ENCODE results near the gene KRT73. TPM values are rescaled to one million over a fixed set of nuclear protein-coding genes. Genes with fewer than 3 reads are reported as not detected.
A peak's percentile ranks its signal among the peaks of the same experiment; 100 is the strongest.

KRT73 gene
- total RNA-seq, 2 experiments from 2014 or later, result 8.2 to 8.6 TPM

DNA sequence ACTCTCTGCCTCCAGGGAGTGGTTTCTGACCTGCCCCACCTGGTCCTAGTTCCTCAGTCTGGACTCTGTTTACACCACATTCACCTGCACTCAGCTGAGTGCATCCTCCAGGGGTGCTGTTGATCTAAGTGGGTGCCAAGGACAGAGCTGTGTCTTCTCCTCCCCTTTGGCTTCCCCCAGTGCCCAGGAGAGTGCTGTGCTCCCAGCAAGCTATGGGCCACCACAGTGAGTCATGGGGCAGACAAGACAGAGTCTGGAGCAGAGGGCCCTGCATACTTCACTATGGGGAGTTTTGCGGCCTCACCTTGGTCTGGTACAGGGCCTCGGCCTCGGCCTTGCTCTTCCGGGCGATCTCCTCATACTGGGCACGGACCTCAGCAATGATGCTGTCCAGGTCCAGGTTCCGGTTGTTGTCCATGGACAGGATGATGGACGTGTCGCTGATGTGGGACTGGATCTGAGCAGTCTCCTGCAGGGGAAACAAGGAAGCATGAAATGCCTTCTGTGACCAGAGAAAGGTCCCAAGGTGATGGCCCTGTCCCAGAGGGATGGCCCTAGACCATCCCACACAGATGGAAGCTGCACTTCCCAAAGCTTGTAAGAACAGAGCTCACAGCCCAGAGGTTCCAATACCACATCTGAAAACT, 4.9 kb downstream of the KRT73 start:
- DNase-seq, result peak; percentile 4
- Mint-ChIP-seq H3K27me3 (no peaks in the 10 kb centered on the region), H3K36me3 (ENCODE audit: low read depth) (peaks cover 27% of the 10 kb centered on the region), H3K4me3 (no peak overlapping the region), H3K4me1 (peaks cover 83% of the 10 kb centered on the region), H3K27ac (peak overlapping the region; percentile 39), H3K9me3 (no peaks in the 10 kb centered on the region)
- CTCF ChIA-PET, result no interaction called here
- POLR2A ChIA-PET, result no interaction called here

DNA sequence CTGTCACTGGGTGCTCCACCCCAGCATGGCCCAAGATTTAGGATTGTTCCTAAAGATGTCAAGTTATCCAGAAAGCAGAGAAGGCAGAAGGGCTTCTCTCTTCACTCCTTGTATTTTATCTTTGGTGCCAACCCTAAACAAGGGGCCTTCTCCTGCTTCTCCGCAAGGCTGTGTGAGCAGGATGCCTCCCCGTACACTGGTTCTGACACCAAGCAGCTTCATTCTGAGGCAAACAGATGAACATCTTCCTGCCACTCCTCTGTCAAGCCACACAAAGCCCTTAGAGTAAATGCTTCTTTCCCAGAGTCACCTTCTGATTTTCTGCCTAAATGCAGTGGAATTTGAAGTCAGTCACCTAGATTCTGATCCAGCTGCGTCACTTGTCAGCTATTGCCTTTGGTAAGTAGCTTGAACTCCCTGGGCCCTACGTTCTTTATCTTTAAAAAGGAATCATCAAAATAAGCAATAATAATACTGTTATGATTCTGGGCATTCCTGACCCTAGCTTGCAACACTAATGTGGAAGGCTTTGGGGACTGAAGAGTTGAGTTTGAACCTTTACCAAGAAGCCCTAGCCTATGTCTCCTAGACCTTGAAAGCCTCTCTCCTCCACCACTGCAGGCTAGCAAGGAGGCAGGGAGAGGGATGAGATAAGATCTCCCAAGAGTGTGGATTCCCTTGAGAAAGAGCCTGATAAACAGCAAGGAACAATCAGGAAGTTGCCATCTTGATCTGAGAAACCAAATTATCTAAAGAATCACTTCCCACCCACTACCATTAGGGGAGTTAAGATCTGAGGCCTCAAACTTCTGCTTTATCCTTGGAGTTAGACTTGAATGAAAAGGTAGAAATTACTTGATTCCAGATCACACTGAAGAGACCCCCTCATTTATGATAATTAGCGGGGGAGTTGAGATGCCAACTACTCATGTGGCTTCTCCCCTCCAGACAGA, 5.7 kb downstream of the KRT73 start:
- peaks cover 31% of the 10 kb centered on the region for H3K36me3 Mint-ChIP-seq (ENCODE audit: low read depth)
- peaks cover 89% of the 10 kb centered on the region for H3K4me1 Mint-ChIP-seq
- no peak overlapping the region for H3K4me3 Mint-ChIP-seq
- H3K27ac Mint-ChIP-seq, result peak overlapping the region; percentile 80
- CTCF ChIA-PET, result no interaction called here
- peak; percentile 2 for DNase-seq
- H3K9me3 Mint-ChIP-seq, result no peaks in the 10 kb centered on the region
- H3K27me3 Mint-ChIP-seq, result no peaks in the 10 kb centered on the region
- POLR2A ChIA-PET, result no interaction called here

DNA sequence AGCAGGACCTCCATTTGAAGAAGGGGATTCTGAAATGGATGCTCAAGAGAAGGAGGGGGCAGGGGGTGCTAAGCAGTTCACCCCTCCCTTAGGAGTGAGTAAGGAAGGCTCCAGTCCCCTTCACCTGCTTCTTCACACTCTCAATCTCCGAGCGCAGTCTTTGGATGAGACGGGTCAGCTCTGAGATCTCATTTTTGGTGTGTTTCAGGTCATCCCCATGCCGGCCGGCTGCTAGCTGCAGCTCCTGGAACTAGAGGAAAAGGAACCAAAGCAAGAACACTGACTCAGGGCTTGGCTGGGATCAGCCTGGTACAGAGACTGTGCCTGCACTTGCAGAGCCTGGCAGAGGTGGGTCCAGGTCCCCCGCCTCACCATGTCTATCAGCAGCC, 7.3 kb downstream of the KRT73 start:
- ChIA-PET CTCF (interaction anchor here (0.8 to 1.7 kb wide), 4 partner anchors 22 to 389 kb away, joined by 3 to 4 read pairs (median 4); no protein-coding TSS in a partner anchor), POLR2A (no interaction called here)
- Mint-ChIP-seq H3K9me3 (no peaks in the 10 kb centered on the region), H3K27ac (peak overlapping the region; percentile 93), H3K4me1 (peaks cover 87% of the 10 kb centered on the region), H3K27me3 (no peaks in the 10 kb centered on the region), H3K36me3 (ENCODE audit: low read depth) (peaks cover 36% of the 10 kb centered on the region), H3K4me3 (peak overlapping the region; percentile 61)
- no peak for DNase-seq

DNA sequence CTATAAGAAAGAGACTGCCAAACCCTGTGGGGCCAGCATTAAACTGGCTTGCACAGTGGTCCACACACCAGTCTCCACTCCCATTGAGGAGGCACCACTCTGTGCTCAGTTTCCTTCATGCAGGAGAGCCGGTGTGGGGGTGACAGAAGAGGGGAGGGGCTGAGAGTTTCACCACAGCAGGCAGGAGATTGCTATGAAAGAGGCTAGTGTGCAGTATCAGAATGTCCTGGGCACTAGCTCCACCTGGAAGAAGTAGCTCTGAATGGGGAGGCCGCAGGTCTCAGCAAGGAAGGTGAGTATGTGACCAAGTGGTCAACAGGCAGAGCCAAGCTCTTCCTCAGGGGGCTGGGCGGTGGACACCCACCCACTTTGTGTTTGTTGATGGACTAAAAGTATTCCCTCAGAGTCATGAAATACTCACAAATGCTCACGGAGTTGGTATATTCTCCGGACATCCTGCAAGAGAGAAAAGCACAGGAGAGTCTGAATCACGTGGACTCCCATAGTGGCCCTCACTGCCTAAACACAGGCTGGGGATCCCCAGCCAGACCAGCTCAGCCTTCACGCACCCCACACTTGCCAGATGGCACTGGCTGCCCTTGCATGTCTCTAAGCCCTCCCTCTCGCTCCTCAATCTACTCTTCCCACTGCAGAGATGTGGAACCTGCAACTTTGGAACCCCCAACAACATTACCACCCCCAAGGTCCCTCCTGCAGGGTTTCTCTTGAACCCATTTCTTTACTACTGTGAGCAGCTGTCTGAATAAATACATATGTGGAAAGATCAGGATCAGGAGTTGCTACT, 9.3 kb downstream of the KRT73 start:
- Mint-ChIP-seq H3K4me1 (peaks cover 86% of the 10 kb centered on the region), H3K4me3 (no peak overlapping the region), H3K27me3 (no peaks in the 10 kb centered on the region), H3K36me3 (ENCODE audit: low read depth) (peaks cover 32% of the 10 kb centered on the region), H3K9me3 (peaks cover 5% of the 10 kb centered on the region), H3K27ac (peak overlapping the region; percentile 93)
- ChIA-PET CTCF (interaction anchor here (0.9 to 1.7 kb wide), 3 partner anchors 9 to 262 kb away, joined by 3 read pairs; no protein-coding TSS in a partner anchor), POLR2A (no interaction called here)
- no peak for DNase-seq

DNA sequence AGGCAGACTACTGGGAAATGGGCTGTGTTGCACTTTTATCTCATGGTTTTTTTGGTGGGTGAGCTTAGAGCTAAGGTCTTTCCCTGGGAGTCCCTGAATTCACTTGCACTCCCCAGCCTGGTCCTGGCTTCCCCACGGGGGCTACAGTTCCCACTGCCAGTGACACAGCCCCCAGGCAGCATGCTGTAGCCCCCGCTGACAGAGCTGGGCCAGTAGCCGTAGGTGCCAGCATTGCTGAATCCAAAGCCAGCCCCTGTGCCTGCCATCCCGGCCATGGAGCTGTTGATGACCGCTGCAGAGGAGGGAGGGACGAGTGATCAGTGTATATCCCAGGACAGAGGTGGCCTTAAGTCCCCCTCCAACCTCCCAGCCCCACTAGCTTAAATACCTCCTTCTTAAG, 10.2 kb downstream of the KRT73 start:
- peaks cover 27% of the 10 kb centered on the region for H3K36me3 Mint-ChIP-seq (ENCODE audit: low read depth)

DNA sequence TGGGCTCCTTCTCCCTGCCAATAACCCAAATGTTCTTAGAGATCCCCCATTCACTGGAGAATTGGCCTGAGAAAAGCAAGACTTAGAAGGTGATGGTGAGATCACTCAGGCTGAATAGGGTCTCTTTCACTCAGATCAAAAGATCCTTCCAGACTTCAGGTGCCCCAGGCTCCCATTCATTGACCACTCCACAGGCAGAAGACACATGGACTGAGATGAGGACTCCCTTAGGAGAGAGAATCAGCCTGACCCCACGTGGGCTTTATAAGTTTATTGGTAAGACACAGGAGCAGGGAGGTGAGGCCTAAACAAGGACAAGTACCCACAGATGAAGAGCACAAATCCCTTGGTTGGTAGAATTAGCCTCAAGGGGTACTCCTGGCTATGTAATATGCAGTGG, 11.0 kb downstream of the KRT73 start:
- Mint-ChIP-seq H3K36me3 (ENCODE audit: low read depth) (peaks cover 21% of the 10 kb centered on the region), H3K4me3 (no peak overlapping the region), H3K9me3 (peaks cover 5% of the 10 kb centered on the region), H3K27ac (peak overlapping the region; percentile 67), H3K4me1 (peaks cover 86% of the 10 kb centered on the region), H3K27me3 (no peaks in the 10 kb centered on the region)
- ChIA-PET CTCF (interaction anchor here (1.2 kb wide), 1 partner anchor 10 kb away, joined by 3 read pairs; no protein-coding TSS in a partner anchor), POLR2A (no interaction called here)
- no peak for DNase-seq

More for the DNA sequence above, 10.2 kb downstream of the KRT73 start:
- Mint-ChIP-seq H3K27ac (peak overlapping the region; percentile 58), H3K4me3 (no peak overlapping the region), H3K27me3 (no peaks in the 10 kb centered on the region), H3K4me1 (peaks cover 86% of the 10 kb centered on the region), H3K9me3 (peaks cover 5% of the 10 kb centered on the region)
- ChIA-PET POLR2A (no interaction called here), CTCF (interaction anchor here (0.9 to 1.2 kb wide), 2 partner anchors 10 to 263 kb away, joined by 3 read pairs; no protein-coding TSS in a partner anchor)
- no peak for DNase-seq

DNA sequence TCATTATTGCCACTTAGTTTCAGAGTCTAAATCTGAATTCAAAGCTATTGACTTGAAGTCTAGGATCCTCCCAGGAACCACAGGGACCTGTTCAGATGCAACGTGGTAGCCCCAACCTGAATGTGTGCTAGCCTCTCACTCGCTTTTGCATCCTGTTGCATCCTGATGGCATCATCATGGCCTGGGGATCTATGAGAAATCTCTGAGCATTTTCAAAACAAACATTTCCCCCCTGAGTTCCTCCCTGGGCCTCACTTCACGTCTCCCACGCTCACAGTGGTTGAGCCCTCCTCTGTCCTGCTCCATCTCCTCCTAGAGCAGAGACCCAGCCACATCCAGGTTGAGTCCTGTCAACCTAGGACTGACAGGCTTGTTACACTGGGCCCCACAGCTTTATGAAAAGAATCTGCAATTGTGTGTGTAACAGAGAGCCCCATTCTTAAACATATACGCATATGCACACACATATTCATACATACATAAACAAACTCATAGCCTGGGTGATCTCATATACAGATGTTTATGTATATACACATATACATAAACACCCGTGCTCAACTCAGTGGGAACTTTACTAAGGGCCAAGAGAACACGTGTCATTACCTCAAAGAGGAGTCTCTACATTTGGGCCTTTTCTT, 11.7 kb downstream of the KRT73 start:
- H3K27ac Mint-ChIP-seq, result no peak overlapping the region
- peaks cover 82% of the 10 kb centered on the region for H3K4me1 Mint-ChIP-seq
- ChIA-PET POLR2A (no interaction called here), CTCF (no interaction called here)
- peaks cover 15% of the 10 kb centered on the region for H3K36me3 Mint-ChIP-seq (ENCODE audit: low read depth)
- H3K9me3 Mint-ChIP-seq, result peaks cover 5% of the 10 kb centered on the region
- no peaks in the 10 kb centered on the region for H3K27me3 Mint-ChIP-seq
- H3K4me3 Mint-ChIP-seq, result no peak overlapping the region
- DNase-seq, result no peak

DNA sequence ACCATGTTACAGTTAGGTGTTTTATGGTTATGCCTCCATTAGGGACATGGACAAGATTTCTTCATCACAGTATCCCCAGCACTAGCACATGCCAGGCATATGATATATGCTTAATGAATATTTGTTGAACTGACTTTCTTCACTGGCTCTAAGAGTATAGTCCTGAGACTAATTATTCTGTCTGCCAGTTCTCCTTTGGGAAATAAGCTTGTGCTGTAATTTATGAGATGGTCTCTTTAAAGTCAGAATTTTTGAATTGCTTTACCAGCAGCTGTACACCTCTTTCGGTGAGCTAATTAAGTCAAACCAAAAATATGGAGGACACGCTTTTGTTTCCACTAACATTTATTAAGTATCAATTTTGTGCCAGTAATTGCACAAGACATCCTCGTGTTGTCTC, 12.3 kb downstream of the KRT73 start:
- Mint-ChIP-seq H3K36me3 (ENCODE audit: low read depth) (peaks cover 10% of the 10 kb centered on the region), H3K27me3 (no peaks in the 10 kb centered on the region), H3K4me1 (peaks cover 76% of the 10 kb centered on the region), H3K9me3 (peaks cover 5% of the 10 kb centered on the region), H3K27ac (no peak overlapping the region), H3K4me3 (no peak overlapping the region)
- POLR2A ChIA-PET, result no interaction called here
- no peak for DNase-seq
- CTCF ChIA-PET, result no interaction called here

DNA sequence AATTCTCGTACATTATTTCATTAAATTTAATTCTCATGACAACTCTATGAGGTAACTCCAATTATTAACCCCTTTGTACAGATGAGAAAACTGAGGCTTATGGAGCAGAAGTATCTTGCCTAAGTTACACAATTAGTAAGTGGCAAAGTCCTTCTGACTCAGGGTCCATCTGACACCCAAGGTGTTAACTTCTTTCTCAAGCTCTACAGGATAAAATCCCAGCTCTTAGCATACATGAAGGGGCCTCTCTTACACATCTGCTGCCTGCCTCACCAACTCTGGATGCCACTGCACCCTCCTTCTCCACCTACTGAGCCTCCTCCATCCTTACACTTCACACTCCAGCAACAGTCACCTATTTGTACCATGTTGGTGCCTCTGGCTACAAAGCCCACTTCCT, 12.8 kb downstream of the KRT73 start:
- Mint-ChIP-seq H3K27me3 (no peaks in the 10 kb centered on the region), H3K27ac (peak overlapping the region; percentile 26), H3K36me3 (ENCODE audit: low read depth) (peaks cover 10% of the 10 kb centered on the region), H3K4me1 (peaks cover 72% of the 10 kb centered on the region), H3K9me3 (peaks cover 5% of the 10 kb centered on the region), H3K4me3 (no peak overlapping the region)
- CTCF ChIA-PET, result no interaction called here
- DNase-seq, result no peak
- POLR2A ChIA-PET, result no interaction called here

DNA sequence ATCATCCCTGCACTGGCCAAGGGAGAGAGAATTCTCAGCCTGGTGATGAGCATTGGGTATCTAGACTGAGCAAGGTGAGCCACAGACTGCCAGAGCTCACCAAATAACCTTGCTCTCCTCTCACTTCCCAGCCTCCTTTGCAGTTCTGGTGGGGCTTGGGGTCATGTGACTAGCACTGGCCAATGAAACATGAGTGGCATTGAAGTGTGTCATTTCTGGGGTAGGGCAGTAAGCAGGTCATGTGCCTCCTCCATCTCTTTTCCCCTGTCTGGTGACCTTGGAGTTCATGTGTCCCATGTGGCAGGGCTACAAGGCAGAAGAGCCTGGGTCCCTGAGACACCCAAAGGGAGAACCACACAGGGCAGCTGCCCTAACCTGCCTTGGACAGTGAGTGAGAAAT, 13.5 kb downstream of the KRT73 start:
- no peak overlapping the region for H3K4me3 Mint-ChIP-seq
- H3K9me3 Mint-ChIP-seq, result peaks cover 5% of the 10 kb centered on the region
- H3K4me1 Mint-ChIP-seq, result peaks cover 65% of the 10 kb centered on the region
- DNase-seq, result no peak
- POLR2A ChIA-PET, result no interaction called here
- peaks cover 3% of the 10 kb centered on the region for H3K27me3 Mint-ChIP-seq
- CTCF ChIA-PET, result no interaction called here
- H3K27ac Mint-ChIP-seq, result no peak overlapping the region
- peaks cover 10% of the 10 kb centered on the region for H3K36me3 Mint-ChIP-seq (ENCODE audit: low read depth)

DNA sequence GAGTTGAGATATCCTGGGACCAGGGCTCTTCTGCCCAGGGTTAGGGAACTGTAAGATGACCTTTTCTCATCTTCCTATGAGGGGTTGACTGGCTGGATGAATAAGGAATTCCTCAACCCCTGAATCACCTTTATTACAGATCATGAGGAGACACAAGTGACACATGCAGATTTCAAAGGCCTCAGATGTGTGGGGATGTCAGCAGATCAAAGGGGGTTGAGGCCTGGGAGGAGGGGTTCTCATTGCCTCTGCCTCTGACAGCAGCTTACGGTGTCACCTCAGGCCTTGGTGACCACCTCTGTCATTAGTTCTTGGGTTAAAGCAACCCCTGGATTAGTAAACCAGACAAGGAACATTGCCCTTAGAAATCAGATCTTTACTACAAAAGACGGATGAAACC, 15.0 kb downstream of the KRT73 start:
- H3K36me3 Mint-ChIP-seq (ENCODE audit: low read depth), result peaks cover 10% of the 10 kb centered on the region
- no peak for DNase-seq
- peaks cover 5% of the 10 kb centered on the region for H3K9me3 Mint-ChIP-seq
- H3K27me3 Mint-ChIP-seq, result peaks cover 9% of the 10 kb centered on the region
- ChIA-PET POLR2A (no interaction called here), CTCF (no interaction called here)
- no peak overlapping the region for H3K27ac Mint-ChIP-seq
- H3K4me3 Mint-ChIP-seq, result no peak overlapping the region
- peaks cover 51% of the 10 kb centered on the region for H3K4me1 Mint-ChIP-seq

DNA sequence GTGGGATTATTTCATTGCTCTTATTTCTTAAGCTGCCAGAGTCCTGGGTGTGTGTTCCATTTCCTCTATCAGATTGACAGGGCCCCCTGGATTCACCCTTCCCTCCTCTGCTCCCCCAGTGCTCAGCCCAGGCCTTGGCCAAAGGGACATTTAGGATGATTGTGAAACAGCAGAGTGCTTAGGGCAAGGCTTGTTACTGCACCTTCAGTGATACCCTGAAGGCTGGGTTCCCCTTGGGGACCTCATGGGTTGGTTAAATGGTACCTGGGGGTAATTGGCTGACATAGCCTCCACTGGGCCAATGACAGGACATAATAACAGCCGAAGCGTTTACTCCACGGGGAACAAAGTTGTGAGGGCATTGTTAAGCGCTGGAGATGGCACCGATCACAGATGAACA, 15.8 kb downstream of the KRT73 start:
- no peak overlapping the region for H3K4me3 Mint-ChIP-seq
- ChIA-PET CTCF (no interaction called here), POLR2A (no interaction called here)
- H3K36me3 Mint-ChIP-seq (ENCODE audit: low read depth), result peaks cover 5% of the 10 kb centered on the region
- no peak overlapping the region for H3K27ac Mint-ChIP-seq
- H3K9me3 Mint-ChIP-seq, result peaks cover 5% of the 10 kb centered on the region
- H3K4me1 Mint-ChIP-seq, result peaks cover 45% of the 10 kb centered on the region
- peaks cover 9% of the 10 kb centered on the region for H3K27me3 Mint-ChIP-seq
- no peak for DNase-seq

All from activated CD4-positive, alpha-beta T cell treated with anti-CD3 and anti-CD28 coated beads, Interleukin-2, amount 10 ng/mL, durations not matched to agents 7 days and 5 days (primary cell).